H1 (cell line): ENCODE measurements around the gene MLPH. TPM values are rescaled to one million over a fixed set of nuclear protein-coding genes. Genes with fewer than 3 reads are reported as not detected.

Source experiments
- BRCA1 ChIP-seq: IDR thresholded peaks from 2 replicates; pipeline ENCODE4 v1.6.1; 2012; ENCODE audit warnings: low read depth, low read length, improper control_type of control experiment
- POLR2A ChIP-seq, 2 experiments: IDR thresholded peaks; 1 replicate in 1 of 2; 2 replicates in 1 of 2; pipeline ENCODE4 v1.6.1; 2011; ENCODE audit warnings: low read depth in 2 of 2, low read length in 2 of 2, mild to moderate bottlenecking in 2 of 2; ENCODE audit errors: control extremely low read depth in 1 of 2
- polyA plus RNA-seq, 7 experiments: library from polyadenylated mRNA; depleted of rRNA in 3 of 7; stranded (reverse) in 5 of 7; unstranded in 2 of 7; fragments of >200 nt in 5 of 7; fragments of 200-250 nt in 2 of 7; gene quantifications; 1 replicate in 5 of 7; 2 replicates in 1 of 7; 4 replicates in 1 of 7; pipeline versions ENCODE4 v1.2.1 to v1.2.3, GENCODE V29; 2011 to 2013; ENCODE audit warnings: missing spikeins in 2 of 7, mixed read lengths in 2 of 7
- total RNA-seq: library from RNA; stranded (reverse); fragmentation: NEBNext Ultra II Directional; extraction: Animal tissue kit (Norgen Biotek cat#: 25700); gene quantifications from 2 replicates; pipeline ENCODE4 v1.2.1, GENCODE V29; 2021

Gene MLPH
- total and polyA plus RNA-seq, 2 of the 8 experiments (the other 6 are each of a cell fraction or from before 2014, with no cell fraction given): 12.7 to 17.0 TPM

- TF ChIP-seq POLR2A (IDR thresholded peaks at IDR 0.05; ENCODE audit: control extremely low read depth in 1 of 2, low read depth in 2 of 2, low read length in 2 of 2) (no peak), BRCA1 (no peak)
Observed at GRCh38 chr2:237488901-237489860, 2.1 kb downstream of the MLPH start (continued).
